WI38 (cell line): ENCODE results near the gene ACSM6.

Experiments
- H3K4me3 ChIP-seq: 2 replicates; pipeline ENCODE4 v1.5.1; 2011; ENCODE audit warnings: low read depth, mild to moderate bottlenecking, control low read depth, low read length
- CTCF ChIP-seq: IDR thresholded peaks from 2 replicates; pipeline ENCODE4 v1.5.1; 2012; ENCODE audit warnings: low read depth, mild to moderate bottlenecking, control low read depth, low read length

The ACSM6 gene

GRCh38 chr10:95241533-95241932, 47.5 kb downstream of the ACSM6 start:
- H3K4me3 ChIP-seq: no peak overlapping the region
- no peak for TF ChIP-seq CTCF

GRCh38 chr10:95242581-95243317, 48.7 kb downstream of the ACSM6 start:
- no peak overlapping the region for H3K4me3 ChIP-seq
- peak; percentile 41 for TF ChIP-seq CTCF

GRCh38 chr10:95243318-95243617, 49.2 kb downstream of the ACSM6 start:
- no peak overlapping the region for H3K4me3 ChIP-seq
- TF ChIP-seq CTCF: no peak

GRCh38 chr10:95244152-95244551, 50.1 kb downstream of the ACSM6 start:
- TF ChIP-seq CTCF: no peak
- H3K4me3 ChIP-seq: no peak overlapping the region

GRCh38 chr10:95245425-95246055, 51.5 kb downstream of the ACSM6 start:
- no peak overlapping the region for H3K4me3 ChIP-seq

GRCh38 chr10:95246582-95247051, 52.6 kb downstream of the ACSM6 start:
- H3K4me3 ChIP-seq: no peak overlapping the region
- TF ChIP-seq CTCF: peak; percentile 62

More at GRCh38 chr10:95245425-95246055, 51.5 kb downstream of the ACSM6 start:
- no peak for TF ChIP-seq CTCF

GRCh38 chr10:95247200-95247880, 53.3 kb downstream of the ACSM6 start:
- no peak overlapping the region for H3K4me3 ChIP-seq
- TF ChIP-seq CTCF: no peak
